Measurements from ENCODE around the gene GAPDHS.

The GAPDHS gene

GRCh38 chr19:35487656-35488182, 45.5 kb upstream of the GAPDHS start:
- H4K20me1 ChIP-seq (ENCODE audit: insufficient read depth, low read length), result no peaks in the 10 kb centered on the region
- no peak overlapping the region for H3K4me3 ChIP-seq (ENCODE audit: low read depth in 1 of 2, low read length in 2 of 2)
- TF ChIP-seq EZH2 (IDR thresholded peaks at IDR 0.05; ENCODE audit: borderline replicate concordance, low read depth, low read length, severe bottlenecking) (no peak), CTCF (IDR thresholded peaks at IDR 0.05; ENCODE audit: borderline replicate concordance, extremely low read depth, low read length, poor library complexity, severe bottlenecking) (no peak)
- H3K4me1 ChIP-seq (ENCODE audit: insufficient read depth, low read length), result peaks cover 5% of the 10 kb centered on the region; the same call in 1 of the 2 replicates
- no peak overlapping the region for H3K9ac ChIP-seq (ENCODE audit: low read depth, low read length)
- no peak overlapping the region for H3K4me2 ChIP-seq (ENCODE audit: insufficient read depth, low read length)
- no peak overlapping the region for H2AFZ ChIP-seq (ENCODE audit: low read depth, low read length)
- H3K27ac ChIP-seq (ENCODE audit: low read length), result no peak overlapping the region
- H3K36me3 ChIP-seq (ENCODE audit: insufficient read depth, low read length), result no peaks in the 10 kb centered on the region
- no peak for ATAC-seq (ENCODE audit: insufficient read depth, low read depth)
- DNase-seq, result no peak
- no peaks in the 10 kb centered on the region for H3K79me2 ChIP-seq (ENCODE audit: insufficient read depth, low read length)
- H3K9me3 ChIP-seq (ENCODE audit: insufficient read depth, low read length, severe bottlenecking), result no peaks in the 10 kb centered on the region
- H3K27me3 ChIP-seq (ENCODE audit: insufficient read depth, low read length, poor library complexity), result peaks cover 22% of the 10 kb centered on the region

- H3K79me2 ChIP-seq (ENCODE audit: insufficient read depth, low read length), result no peaks in the 10 kb centered on the region
- no peak overlapping the region for H3K4me2 ChIP-seq (ENCODE audit: insufficient read depth, low read length)
- H3K9ac ChIP-seq (ENCODE audit: low read depth, low read length), result no peak overlapping the region
- no peaks in the 10 kb centered on the region for H3K36me3 ChIP-seq (ENCODE audit: insufficient read depth, low read length)
- DNase-seq, result no peak
- H2AFZ ChIP-seq (ENCODE audit: low read depth, low read length), result no peak overlapping the region
- H3K27ac ChIP-seq (ENCODE audit: low read length), result no peak overlapping the region
- H3K4me1 ChIP-seq (ENCODE audit: insufficient read depth, low read length), result peaks cover 5% of the 10 kb centered on the region; the same call in 1 of the 2 replicates
- H3K4me3 ChIP-seq (ENCODE audit: low read depth in 1 of 2, low read length in 2 of 2), result no peak overlapping the region
- no peaks in the 10 kb centered on the region for H3K9me3 ChIP-seq (ENCODE audit: insufficient read depth, low read length, severe bottlenecking)
- peaks cover 26% of the 10 kb centered on the region for H3K27me3 ChIP-seq (ENCODE audit: insufficient read depth, low read length, poor library complexity)
- H4K20me1 ChIP-seq (ENCODE audit: insufficient read depth, low read length), result no peaks in the 10 kb centered on the region
- TF ChIP-seq EZH2 (IDR thresholded peaks at IDR 0.05; ENCODE audit: borderline replicate concordance, low read depth, low read length, severe bottlenecking) (no peak), CTCF (IDR thresholded peaks at IDR 0.05; ENCODE audit: borderline replicate concordance, extremely low read depth, low read length, poor library complexity, severe bottlenecking) (no peak)
- ATAC-seq (ENCODE audit: insufficient read depth, low read depth), result no peak
These were observed 44.6 kb upstream of the GAPDHS start for GRCh38 chr19:35488677-35489076.

- Histone ChIP-seq H3K9ac (ENCODE audit: low read depth, low read length) (no peak within 1 kb of the TSS), H3K9me3 (ENCODE audit: insufficient read depth, low read length, severe bottlenecking) (no peaks in the 10 kb centered on the region)
- no peak for ATAC-seq (ENCODE audit: insufficient read depth, low read depth)
These were observed 42.9 kb upstream of the GAPDHS start, which contains the start of gene KRTDAP for GRCh38 chr19:35490364-35490763. Gene KRTDAP, minus strand, starts transcription at chr19:35490464. Its CDS starts 22 bp downstream, at chr19:35490442.

More at GRCh38 chr19:35490364-35490763, 42.9 kb upstream of the GAPDHS start, which contains the start of gene KRTDAP:
- Histone ChIP-seq H3K36me3 (ENCODE audit: insufficient read depth, low read length) (no peaks in the 10 kb centered on the region), H3K4me3 (ENCODE audit: low read depth in 1 of 2, low read length in 2 of 2) (no peak within 1 kb of the TSS), H4K20me1 (ENCODE audit: insufficient read depth, low read length) (no peaks in the 10 kb centered on the region), H3K4me2 (ENCODE audit: insufficient read depth, low read length) (no peak within 1 kb of the TSS), H3K27me3 (ENCODE audit: insufficient read depth, low read length, poor library complexity) (peaks cover 26% of the 10 kb centered on the region), H3K4me1 (ENCODE audit: insufficient read depth, low read length) (peaks cover 3% of the 10 kb centered on the region; the same call in 1 of the 2 replicates), H3K27ac (ENCODE audit: low read length) (no peak within 1 kb of the TSS), H3K79me2 (ENCODE audit: insufficient read depth, low read length) (no peaks in the 10 kb centered on the region), H2AFZ (ENCODE audit: low read depth, low read length) (no peak within 1 kb of the TSS)
- no peak for DNase-seq
- TF ChIP-seq CTCF (IDR thresholded peaks at IDR 0.05; ENCODE audit: borderline replicate concordance, extremely low read depth, low read length, poor library complexity, severe bottlenecking), result no peak
- TF ChIP-seq EZH2 (IDR thresholded peaks at IDR 0.05; ENCODE audit: borderline replicate concordance, low read depth, low read length, severe bottlenecking), result no peak
